GM12878 (cell line): ENCODE data around the gene NCR3LG1. TPM values are rescaled to one million over a fixed set of nuclear protein-coding genes. Genes with fewer than 3 reads are reported as not detected.

Experiments used
- ATAC-seq: fragments of 200-7000 bp; cut with Tn5 transposase; 3 replicates; pipeline ENCODE4 v1.9.1; 2020; ENCODE audit warnings: mild to moderate bottlenecking, moderate library complexity
- BruUV-seq: library from RNA; stranded (reverse); fragments of 400-500 nt; replicated peaks from 2 replicates; lab custom pipeline; 2021; lab: Mats Ljungman, UMichigan
- CTCF ChIA-PET: fragments of 300-600 bp; sonication (Branson Sonifier 250); formaldehyde crosslinking; extraction: SDS; loops from one replicate; lab custom pipeline; 2021; ENCODE audit warnings: inconsistent platforms; lab: Yijun Ruan, JAX
- POLR2A ChIA-PET: fragments of 350-600 bp; formaldehyde crosslinking; extraction: SDS; loops from one replicate; lab custom pipeline; 2021; ENCODE audit warnings: inconsistent platforms; lab: Charles Lee
- RAD21 ChIA-PET: fragments of 300-600 bp; sonication (Branson Sonifier 250); formaldehyde crosslinking; loops from one replicate; lab custom pipeline; 2023; ENCODE audit warnings: antibody characterized with exemption; ENCODE audit not compliant: unreplicated experiment; lab: Charles Lee
- SMC1A ChIA-PET: fragments of 300-600 bp; sonication (Branson Sonifier 250); formaldehyde crosslinking; loops from one replicate; lab custom pipeline; 2023; ENCODE audit not compliant: unreplicated experiment, uncharacterized antibody; lab: Charles Lee
- DNase-seq: peaks from one replicate; pipeline ENCODE4 v3.0.0-alpha.2; 2011; ENCODE audit warnings: low read depth, low spot score
- FAIRE-seq: peaks from 3 replicates; lab custom pipeline; 2011; peaks lifted over from hg19 to GRCh38; lab: Jason Lieb, UNC
- H2AFZ ChIP-seq: 2 replicates; pipeline ENCODE4 v1.6.0; 2011; ENCODE audit warnings: low read depth, low read length, control low read depth; ENCODE audit not compliant: control insufficient read depth
- H3K27ac ChIP-seq: 2 replicates; pipeline ENCODE4 v1.5.1; 2011; ENCODE audit warnings: control low read depth; ENCODE audit not compliant: control insufficient read depth, insufficient read depth
- H3K27me3 ChIP-seq, 2 experiments: replicated peaks in 1 of 2; 2 replicates each; pipeline versions ENCODE4 v1.6.0 to v1.6.1; 2011; ENCODE audit warnings: low read length in 1 of 2; ENCODE audit not compliant: control insufficient read depth in 2 of 2, insufficient read depth in 2 of 2
- H3K36me3 ChIP-seq, 2 experiments: 2 replicates each; pipeline ENCODE4 v1.5.1; 2011; ENCODE audit warnings: low read length in 1 of 2; ENCODE audit not compliant: control insufficient read depth in 2 of 2, insufficient read depth in 2 of 2
- H3K4me1 ChIP-seq: 2 replicates; pipeline ENCODE4 v1.6.1; 2011; ENCODE audit warnings: mild to moderate bottlenecking, low read length, moderate library complexity, mixed read lengths; ENCODE audit not compliant: control insufficient read depth, insufficient read depth
- H3K4me2 ChIP-seq: 2 replicates; pipeline ENCODE4 v1.6.0; 2011; ENCODE audit warnings: control low read depth; ENCODE audit not compliant: control insufficient read depth, insufficient read depth
- H3K4me3 ChIP-seq: fragments of 200-600 bp; sonication (generic); 2 replicates; pipeline ENCODE4 v1.5.1; 2016
- H3K79me2 ChIP-seq: 2 replicates; pipeline ENCODE4 v1.6.0; 2011; ENCODE audit warnings: low read length; ENCODE audit not compliant: control insufficient read depth, insufficient read depth
- H3K9ac ChIP-seq: 2 replicates; pipeline ENCODE4 v1.8.0; 2011; ENCODE audit warnings: low read length, control low read depth, mixed read lengths; ENCODE audit not compliant: control insufficient read depth, insufficient read depth
- H3K9me3 ChIP-seq: replicated peaks from 3 replicates; pipeline ENCODE4 v1.5.1; 2011; ENCODE audit warnings: mild to moderate bottlenecking, low read length; ENCODE audit not compliant: control insufficient read depth, insufficient read depth
- H4K20me1 ChIP-seq: 2 replicates; pipeline ENCODE4 v1.6.0; 2011; ENCODE audit not compliant: control insufficient read depth, insufficient read depth
- IRF5 ChIP-seq: fragments of 450-650 bp; IDR thresholded peaks from 2 replicates; pipeline ENCODE4 v1.6.1; 2017; ENCODE audit warnings: borderline replicate concordance
- MAX ChIP-seq: IDR thresholded peaks from 2 replicates; pipeline ENCODE4 v1.6.1; 2012; ENCODE audit warnings: low read depth, low read length, improper control_type of control experiment
- MLLT1 ChIP-seq: fragments of 450-650 bp; IDR thresholded peaks from 2 replicates; pipeline ENCODE4 v1.6.1; 2016; ENCODE audit warnings: mild to moderate bottlenecking
- SUZ12 ChIP-seq: fragments of 200-600 bp; sonication (generic); IDR thresholded peaks from one replicate; pipeline ENCODE4 v1.6.1; 2018; ENCODE audit warnings: antibody characterized with exemption, mild to moderate bottlenecking; ENCODE audit not compliant: unreplicated experiment
- WGBS: methylation state at CpG from one replicate; pipeline ENCODE4 v1.1.6; 2016; ENCODE audit warnings: low lambda C conversion rate; ENCODE audit not compliant: insufficient replicate concordance, insufficient coverage; ENCODE audit errors: missing lambda C conversion rate; 5-methylcytosine and 5-hydroxymethylcytosine counted together
- in situ Hi-C: fragments of 300-500 bp; cut with MboI; formaldehyde crosslinking; loops from 9 replicates; pipeline ENCODE4 v1.14.3; 2018; ENCODE audit warnings: mixed read lengths
- intact Hi-C: fragments of 100-400 bp; cut with micrococcal nuclease; formaldehyde crosslinking; loops from one replicate; pipeline ENCODE4 v1.14.2; 2022; ENCODE audit not compliant: unreplicated experiment
- polyA plus RNA-seq, 11 experiments: library from polyadenylated mRNA; depleted of rRNA in 4 of 11; unstranded in 6 of 11; stranded (reverse) in 5 of 11; fragments of >200 nt; fragmentation: Nextera tagmentation in 4 of 11; fragmentation: Illumina TruSeq in 1 of 11; extraction: Ambion mirVana in 4 of 11; extraction: Trizol in 1 of 11; gene quantifications; 1 replicate in 1 of 11; 2 replicates in 10 of 11; pipeline versions ENCODE4 v1.2.1 to v1.2.3, GENCODE V29; 2011 to 2016; ENCODE audit warnings: inconsistent platforms in 2 of 11, missing spikeins in 2 of 11, low read depth in 1 of 11
- total RNA-seq, 4 experiments: library from RNA; depleted of rRNA in 3 of 4; stranded (reverse); fragments of >200 nt in 3 of 4; fragmentation: Illumina TruSeq in 1 of 4; extraction: Trizol in 1 of 4; gene quantifications; 2 replicates each; pipeline versions ENCODE4 v1.2.1 to v1.2.3, GENCODE V29; 2013 to 2021

Gene NCR3LG1
- total and polyA plus RNA-seq, 10 of the 15 experiments (the other 5 are each of a cell fraction or from before 2014, with no cell fraction given): under 0.01 to 0.18 (median 0.11) TPM; not detected in 2

- no TSS peak for BruUV-seq
- POLR2A ChIA-PET: no interaction called here
- FAIRE-seq: no peak
Measured at GRCh38 chr11:17375547-17375946, 23.9 kb downstream of the NCR3LG1 start.

More at GRCh38 chr11:17375547-17375946, 23.9 kb downstream of the NCR3LG1 start:
- ATAC-seq (no peak), DNase-seq (no peak)
- no peaks in the 10 kb centered on the region for H3K36me3 ChIP-seq
- H3K4me3 ChIP-seq: no peak overlapping the region
- ChIA-PET RAD21 (no interaction called here), CTCF (interaction anchor here (1.4 to 1.6 kb wide), 3 partner anchors 8 to 153 kb away, joined by 3 to 4 read pairs (median 3); no protein-coding TSS in a partner anchor), SMC1A (interaction anchor here (0.5 to 1.1 kb wide), 2 partner anchors 9 to 59 kb away, joined by 3 read pairs; no protein-coding TSS in a partner anchor)
- in situ Hi-C loops: no loop called here
- H3K9ac ChIP-seq: no peak overlapping the region
- no peaks in the 10 kb centered on the region; the same call in 1 of the 2 replicates for H4K20me1 ChIP-seq
- no peaks in the 10 kb centered on the region for H3K4me1 ChIP-seq
- intact Hi-C loops: no loop called here
- no peak overlapping the region for H3K27ac ChIP-seq
- H3K4me2 ChIP-seq: no peak overlapping the region
- 63% methylated on average over 5 of the region's 5 CpGs for WGBS
- no peaks in the 10 kb centered on the region for H3K27me3 ChIP-seq
- H3K9me3 ChIP-seq: peaks cover 21% of the 10 kb centered on the region
- no peaks in the 10 kb centered on the region for H3K79me2 ChIP-seq
- TF ChIP-seq MLLT1 (no peak), MAX (no peak), IRF5 (no peak), SUZ12 (no peak)
- H2AFZ ChIP-seq: no peak overlapping the region
